Stimulated activated CD8-positive, alpha-beta memory T cell treated with anti-CD3 and anti-CD28 coated beads, Interleukin-7, amount 100 ng/mL, for 48 hours (primary cell): ENCODE data around the gene RAB20.

Source experiments
- DNase-seq, 2 donors: peaks; one replicate each; pipeline ENCODE4 v3.0.0-alpha.2; 2020; ENCODE audit warnings: low read depth in 1 of 2; ENCODE audit errors: extremely low read depth in 1 of 2

The RAB20 gene

GRCh38 chr13:110531671-110532083 lies 29.8 kb downstream of the RAB20 start:
- DNase-seq = no peak

GRCh38 chr13:110531100-110531499 lies 30.4 kb downstream of the RAB20 start:
- DNase-seq = no peak

GRCh38 chr13:110529522-110530311 lies 31.8 kb downstream of the RAB20 start:
- DNase-seq = no peak

- no peak for DNase-seq
Observed at GRCh38 chr13:110528911-110529310, 32.6 kb downstream of the RAB20 start.

DNA sequence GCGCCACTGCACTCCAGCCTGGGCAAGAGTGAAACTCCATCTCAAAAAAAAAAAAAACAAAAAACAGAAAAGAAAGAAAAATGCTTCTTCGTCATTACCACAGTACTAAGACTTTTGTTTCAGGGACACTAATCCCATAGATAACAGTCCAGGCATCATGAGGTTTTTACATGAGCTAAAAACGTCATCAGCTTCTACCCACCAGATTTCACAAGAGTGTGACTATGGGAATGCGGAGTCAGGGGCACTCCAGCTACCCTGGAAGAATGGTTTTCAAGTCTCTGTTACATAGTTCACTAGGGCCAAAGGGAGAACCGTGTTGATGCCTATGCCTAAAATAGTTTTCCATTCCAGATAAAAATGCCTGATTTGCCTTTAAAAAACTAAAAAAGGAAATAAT lies 33.2 kb downstream of the RAB20 start:
- DNase-seq = no peak

- no peak for DNase-seq
Observed at GRCh38 chr13:110525328-110526319, 35.9 kb downstream of the RAB20 start.

- DNase-seq = no peak
Observed at GRCh38 chr13:110524541-110525257, 36.8 kb downstream of the RAB20 start.

DNA sequence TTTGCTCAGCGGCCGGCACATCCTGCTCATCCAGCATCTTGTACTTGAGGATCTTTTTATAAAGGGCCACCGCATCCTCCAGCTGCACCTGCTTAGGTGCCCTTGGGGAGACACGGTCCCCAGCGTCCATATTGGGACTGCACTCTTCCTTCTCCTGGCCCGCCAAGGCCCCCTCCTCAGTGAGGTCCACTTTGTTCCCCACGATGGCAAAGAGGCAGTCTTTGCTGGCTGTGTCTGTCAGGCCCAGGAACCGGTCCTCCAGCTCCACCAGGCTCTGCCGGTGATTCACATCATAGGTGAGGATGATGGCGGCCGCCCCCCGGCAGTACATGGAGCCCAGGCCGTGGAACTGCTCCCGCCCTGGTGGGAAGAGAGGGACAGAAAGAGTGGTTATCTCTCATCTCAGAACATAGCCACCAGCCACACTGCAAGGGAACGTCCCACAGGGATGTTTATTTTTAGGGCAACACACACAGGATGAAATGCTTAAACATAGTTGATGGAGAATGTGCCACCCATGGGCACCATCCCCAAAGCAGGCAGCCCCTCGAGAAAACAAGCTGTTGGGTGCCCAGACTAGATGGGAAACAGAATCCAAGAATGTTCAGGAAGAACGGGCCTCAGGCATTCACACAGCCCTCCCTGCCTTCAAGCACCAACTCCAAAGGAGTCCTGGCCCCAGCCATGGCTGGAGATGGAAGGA lies 37.5 kb downstream of the RAB20 start:
- no peak for DNase-seq

DNA sequence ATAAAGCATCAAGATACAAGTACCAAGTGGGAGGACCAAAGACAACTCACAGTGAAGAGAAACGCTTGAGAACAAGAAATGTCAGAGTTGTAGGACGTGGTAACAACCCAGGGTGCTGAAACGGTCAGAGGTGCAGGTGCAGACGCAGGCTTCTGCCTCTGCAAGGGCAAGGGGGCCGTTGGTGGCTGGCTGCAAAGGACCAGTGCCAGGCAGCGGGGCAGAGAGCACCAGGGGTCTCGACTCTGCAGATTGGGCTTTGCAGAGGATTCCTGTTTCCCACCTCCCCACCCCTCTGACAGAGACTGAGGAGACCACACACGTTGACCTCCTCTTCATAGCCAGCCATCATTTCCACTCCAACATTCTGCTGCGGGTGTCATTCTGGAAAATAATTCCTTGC lies 38.3 kb downstream of the RAB20 start:
- no peak for DNase-seq

GRCh38 chr13:110522721-110523120 lies 38.8 kb downstream of the RAB20 start:
- DNase-seq = no peak

- DNase-seq = no peak
Observed at GRCh38 chr13:110521946-110522345, 39.6 kb downstream of the RAB20 start.

DNA sequence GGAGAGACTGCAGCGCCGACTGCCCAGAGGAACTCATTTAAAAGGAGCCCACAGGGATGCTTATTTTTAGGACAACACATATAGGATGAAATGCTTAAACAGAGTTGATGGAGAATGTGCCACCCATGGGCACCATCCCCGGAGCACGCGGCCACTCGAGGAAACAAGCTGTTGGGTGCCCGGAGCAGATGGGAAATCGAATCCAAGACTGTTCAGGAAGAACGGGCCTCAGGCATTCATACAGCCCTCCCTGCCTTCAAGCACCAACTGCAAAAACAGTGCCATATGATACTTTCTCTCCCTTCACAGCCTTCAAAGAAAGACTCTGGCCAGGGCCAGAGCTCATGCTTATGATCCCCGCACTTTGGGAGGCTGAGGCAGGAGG lies 40.2 kb downstream of the RAB20 start:
- DNase-seq = no peak

DNA sequence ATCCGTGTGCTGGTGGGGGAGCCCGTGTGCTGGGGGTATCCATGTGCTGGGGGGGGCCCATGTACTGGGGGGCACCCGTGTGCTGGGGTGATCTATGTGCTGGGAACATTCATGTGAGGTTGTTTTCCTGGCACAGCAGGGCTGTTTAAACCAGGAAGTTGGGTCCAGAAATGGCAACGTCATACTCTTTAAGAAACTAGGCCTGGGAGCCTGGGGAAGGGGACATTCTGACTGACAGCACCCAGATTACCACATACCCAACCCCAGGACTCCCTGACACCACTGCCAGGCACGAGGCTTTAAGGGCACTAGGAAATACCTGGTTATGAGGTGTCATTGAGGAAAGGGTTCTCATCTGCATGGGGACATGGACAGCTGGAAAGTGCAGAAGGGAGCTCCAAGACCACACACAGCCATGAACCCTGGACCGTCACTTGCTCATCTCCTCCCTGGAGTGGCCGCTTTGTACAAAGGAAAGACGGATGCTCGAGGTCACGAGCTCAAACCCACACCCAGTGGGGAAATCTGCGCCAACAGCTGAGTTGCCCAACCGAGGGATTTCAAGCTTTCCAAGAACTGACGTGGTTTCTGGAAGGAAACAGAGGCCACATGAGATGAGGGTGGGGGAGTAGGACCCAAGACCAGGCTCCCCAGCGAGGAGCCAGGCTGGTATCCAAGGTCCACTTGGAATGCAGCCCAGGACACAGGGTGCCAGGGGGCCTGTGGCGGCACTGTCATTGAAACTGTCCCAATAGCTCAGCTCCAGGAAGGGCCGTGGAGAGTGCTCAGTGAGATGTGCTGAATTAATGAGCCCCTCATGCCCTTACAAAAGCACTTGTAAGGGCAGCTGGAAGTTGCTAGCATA lies 40.9 kb downstream of the RAB20 start:
- DNase-seq = no peak

DNA sequence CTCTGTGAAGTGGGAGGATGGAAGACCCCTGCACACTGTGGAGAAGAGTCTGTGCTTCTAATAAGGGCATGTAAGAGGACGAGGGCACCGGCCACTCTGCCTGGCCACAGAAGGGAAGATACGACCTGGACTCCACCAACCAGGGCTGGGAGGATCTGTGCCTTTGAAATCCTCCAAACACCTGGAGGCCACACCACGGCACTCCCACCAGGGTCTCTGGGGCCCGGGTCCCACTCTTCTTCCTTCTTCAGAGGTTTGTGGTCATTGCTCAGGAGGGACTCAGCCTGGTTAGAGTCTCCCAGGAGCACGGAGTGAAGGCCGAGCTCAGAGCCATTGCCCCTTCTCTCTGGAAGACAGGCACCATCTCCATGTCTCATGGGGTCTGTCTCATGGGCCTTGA lies 42.0 kb downstream of the RAB20 start:
- no peak for DNase-seq

- DNase-seq = no peak
Observed at GRCh38 chr13:110519046-110519445, 42.5 kb downstream of the RAB20 start.

DNA sequence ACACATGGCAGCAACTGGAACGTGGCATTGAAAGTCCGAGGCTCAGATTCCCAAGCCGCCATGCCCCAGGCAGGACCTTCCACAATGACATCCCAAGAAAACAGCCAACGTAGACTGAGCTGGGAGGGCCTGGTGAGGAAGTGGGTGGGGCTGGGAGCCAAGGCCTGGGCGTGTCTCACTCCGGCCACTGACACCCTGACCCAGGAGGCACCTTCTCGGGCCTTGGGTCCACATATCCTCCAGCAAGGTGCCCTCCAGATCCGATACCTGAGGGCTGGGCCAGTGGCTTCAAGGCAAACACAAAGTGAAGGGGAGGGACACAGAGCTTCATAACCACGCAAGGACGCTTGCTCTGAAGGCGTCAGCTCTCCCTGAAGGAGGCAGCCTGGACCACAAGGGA lies 43.0 kb downstream of the RAB20 start:
- no peak for DNase-seq

GRCh38 chr13:110518226-110518525 lies 43.3 kb downstream of the RAB20 start:
- DNase-seq = no peak

- DNase-seq = no peak
Observed at GRCh38 chr13:110517505-110518225, 43.9 kb downstream of the RAB20 start.

GRCh38 chr13:110516500-110516899 lies 45.0 kb downstream of the RAB20 start:
- no peak for DNase-seq
